Panc1 (cell line): ENCODE measurements around the gene GRID1. TPM values are rescaled to one million over a fixed set of nuclear protein-coding genes. Genes with fewer than 3 reads are reported as not detected.

ENCODE experiments used
- ATAC-seq: fragments of 200-7000 bp; cut with Tn5 transposase; 2 replicates; pipeline ENCODE4 v1.9.1; 2020; ENCODE audit warnings: mild to moderate bottlenecking, moderate library complexity
- BruUV-seq: library from RNA; stranded (reverse); fragments of 400-500 nt; replicated peaks from 2 replicates; lab custom pipeline; 2021; lab: Mats Ljungman, UMichigan
- CTCF ChIA-PET: fragments of 300-600 bp; sonication (Branson Sonifier 250); formaldehyde crosslinking; loops from one replicate; lab custom pipeline; 2022; ENCODE audit warnings: antibody characterized with exemption; lab: Charles Lee
- POLR2A ChIA-PET: fragments of 300-600 bp; sonication (Branson Sonifier 250); formaldehyde crosslinking; loops from one replicate; lab custom pipeline; 2022; ENCODE audit warnings: antibody characterized with exemption; lab: Charles Lee
- DNase-seq: peaks from one replicate; pipeline ENCODE4 v3.0.0-alpha.2; 2010; ENCODE audit warnings: low read depth, low spot score
- H3K27ac ChIP-seq: 2 replicates; pipeline ENCODE4 v1.5.1; 2011; ENCODE audit warnings: mild to moderate bottlenecking, low read length, inconsistent platforms
- H3K27me3 ChIP-seq: fragments of 200-500 bp; sonication (Bioruptor generic); 2 replicates; pipeline ENCODE4 v1.6.0; 2014; ENCODE audit warnings: low read length, inconsistent platforms; ENCODE audit not compliant: control insufficient read depth, insufficient read depth
- H3K36me3 ChIP-seq: fragments of 200-500 bp; sonication (Bioruptor generic); 2 replicates; pipeline ENCODE4 v1.5.1; 2014; ENCODE audit warnings: inconsistent platforms, mild to moderate bottlenecking, low read length, moderate library complexity; ENCODE audit not compliant: control insufficient read depth, insufficient read depth
- H3K4me1 ChIP-seq: 2 replicates; pipeline ENCODE4 v1.5.1; 2011; ENCODE audit warnings: inconsistent platforms, mild to moderate bottlenecking, low read length, moderate library complexity; ENCODE audit not compliant: control insufficient read depth, insufficient read depth
- H3K4me3 ChIP-seq, 2 experiments: 2 replicates each; pipeline ENCODE4 v1.5.1; 2011 to 2012; ENCODE audit warnings: low read depth in 2 of 2, low read length in 2 of 2, mild to moderate bottlenecking in 2 of 2, inconsistent platforms in 1 of 2, moderate library complexity in 1 of 2
- H3K9me3 ChIP-seq: fragments of 200-500 bp; sonication (Bioruptor generic); 2 replicates; pipeline ENCODE4 v1.5.1; 2014; ENCODE audit warnings: low read depth, mild to moderate bottlenecking, inconsistent platforms, low read length, moderate library complexity; ENCODE audit not compliant: control insufficient read depth, insufficient read depth
- CTCF ChIP-seq: fragments of 450-650 bp; IDR thresholded peaks from 2 replicates; pipeline ENCODE4 v1.5.1; 2017; ENCODE audit warnings: mild to moderate bottlenecking
- POLR2AphosphoS5 ChIP-seq: IDR thresholded peaks from 2 replicates; pipeline ENCODE4 v1.6.1; 2012; ENCODE audit warnings: mild to moderate bottlenecking, low read depth, low read length, moderate library complexity
- REST ChIP-seq, 2 experiments: IDR thresholded peaks; 2 replicates each; pipeline ENCODE4 v1.6.1; 2011 to 2012; ENCODE audit warnings: low read depth in 2 of 2, control low read depth in 1 of 2, low read length in 1 of 2, mild to moderate bottlenecking in 1 of 2, moderate library complexity in 1 of 2; ENCODE audit not compliant: insufficient read depth in 1 of 2
- SIN3A ChIP-seq: IDR thresholded peaks from 2 replicates; pipeline ENCODE4 v1.6.1; 2012; ENCODE audit warnings: low read depth, mild to moderate bottlenecking, low read length, moderate library complexity, borderline replicate concordance; ENCODE audit not compliant: insufficient read depth
- TCF7L2 ChIP-seq: IDR thresholded peaks from 2 replicates; pipeline ENCODE4 v1.6.1; 2011; ENCODE audit warnings: mild to moderate bottlenecking, low read depth, low read length, inconsistent platforms
- in situ Hi-C: cut with HindIII; loops from 2 replicates; pipeline ENCODE4 v1.10.0; 2016; ENCODE audit warnings: low sequenced_read_pairs, low pct_unique_long_range_greater_than_20kb
- intact Hi-C: fragments of 100-400 bp; cut with micrococcal nuclease; formaldehyde crosslinking; loops from one replicate; pipeline ENCODE4 v1.10.0; 2022; ENCODE audit not compliant: unreplicated experiment
- total RNA-seq: library from RNA; stranded (reverse); gene quantifications from one replicate; pipeline ENCODE4 v1.2.1, GENCODE V29; 2021; ENCODE audit not compliant: unreplicated experiment

Gene GRID1
- total RNA-seq, 1 experiment from 2014 or later: 2.3 TPM

- in situ Hi-C loops: no loop called here
- no peak for ATAC-seq
Observed at GRCh38 chr10:86283466-86284287, 82.9 kb downstream of the GRID1 start.

More at GRCh38 chr10:86283466-86284287, 82.9 kb downstream of the GRID1 start:
- no TSS peak for BruUV-seq
- Histone ChIP-seq H3K36me3 (no peaks in the 10 kb centered on the region), H3K27ac (no peak overlapping the region), H3K27me3 (no peaks in the 10 kb centered on the region), H3K4me3 (no peak overlapping the region), H3K4me1 (no peaks in the 10 kb centered on the region), H3K9me3 (no peaks in the 10 kb centered on the region)
- TF ChIP-seq TCF7L2 (no peak), SIN3A (no peak), REST (IDR thresholded peaks at IDR 0.05; ENCODE audit: insufficient read depth in 1 of 2, low read depth in 2 of 2, low read length in 1 of 2) (no peak), CTCF (no peak), POLR2AphosphoS5 (no peak)
- POLR2A ChIA-PET: no interaction called here
- no peak for DNase-seq
- intact Hi-C loops: no loop called here
- CTCF ChIA-PET: no interaction called here
